Testis (tissue), 3 donors: ENCODE results near the gene FAM171A1. TPM values are rescaled to one million over a fixed set of nuclear protein-coding genes. Genes with fewer than 3 reads are reported as not detected.

Experiments
- DNase-seq: peaks from one replicate; pipeline ENCODE4 v3.0.0-alpha.2; 2019
- H3K27ac ChIP-seq, 2 donors: fragments of 200-600 bp; sonication (generic); one replicate each; pipeline ENCODE4 v1.5.1; 2019
- H3K27me3 ChIP-seq: fragments of 200-600 bp; sonication (generic); one replicate; pipeline ENCODE4 v1.5.1; 2019
- H3K36me3 ChIP-seq: fragments of 200-600 bp; sonication (generic); one replicate; pipeline ENCODE4 v1.5.1; 2017; ENCODE audit warnings: low read depth; ENCODE audit errors: missing control alignments
- H3K4me1 ChIP-seq: fragments of 200-600 bp; sonication (generic); one replicate; pipeline ENCODE4 v1.5.1; 2019
- H3K4me3 ChIP-seq, 2 donors: fragments of 200-600 bp; sonication (generic); one replicate each; pipeline ENCODE4 v1.5.1; 2017 to 2019
- H3K9me3 ChIP-seq: fragments of 200-600 bp; sonication (generic); one replicate; pipeline ENCODE4 v1.5.1; 2017
- POLR2A ChIP-seq: fragments of 450-650 bp; IDR thresholded peaks from one replicate; pipeline ENCODE4 v1.6.1; 2017; ENCODE audit warnings: antibody characterized with exemption, mild to moderate bottlenecking, moderate library complexity
- WGBS, 2 donors: methylation state at CpG; one replicate each; pipeline ENCODE4 v1.1.5; 2018; 5-methylcytosine and 5-hydroxymethylcytosine counted together
- intact Hi-C: fragments of 100-400 bp; cut with DNase I; formaldehyde crosslinking; loops from one replicate; pipeline ENCODE4 v1.15.1; 2023; ENCODE audit warnings: low total_unique reads
- polyA plus RNA-seq: library from polyadenylated mRNA; stranded (reverse); fragments of 350-450 nt; fragmentation: Illumina TruSeq; extraction: RNeasy Lipid Tissue Mini Kit (QIAGEN cat#74804); gene quantifications from one replicate; pipeline ENCODE4 v1.2.3, GENCODE V29; 2014; ENCODE audit warnings: low read depth, low replicate concordance; ENCODE audit not compliant: insufficient read depth
- total RNA-seq, 2 donors: library from RNA; depleted of rRNA; stranded (reverse); fragments of >200 nt; gene quantifications; one replicate each; pipeline ENCODE4 v1.2.3, GENCODE V29; 2016
- TF ChIP-seq, protein P1 (sequence below), 3 experiments: fragments of 450-650 bp in 2 of 3; fragments of 200-600 bp in 1 of 3; sonication (generic) in 1 of 3; IDR thresholded peaks; one replicate each; pipeline ENCODE4 v1.5.1; 2016 to 2019; ENCODE audit warnings: antibody characterized with exemption in 3 of 3, mild to moderate bottlenecking in 2 of 3, moderate library complexity in 1 of 3

The FAM171A1 gene
- total and polyA plus RNA-seq, 3 donors from 2014 or later, result 9.2 to 11.1 (median 10.8) TPM

DNA sequence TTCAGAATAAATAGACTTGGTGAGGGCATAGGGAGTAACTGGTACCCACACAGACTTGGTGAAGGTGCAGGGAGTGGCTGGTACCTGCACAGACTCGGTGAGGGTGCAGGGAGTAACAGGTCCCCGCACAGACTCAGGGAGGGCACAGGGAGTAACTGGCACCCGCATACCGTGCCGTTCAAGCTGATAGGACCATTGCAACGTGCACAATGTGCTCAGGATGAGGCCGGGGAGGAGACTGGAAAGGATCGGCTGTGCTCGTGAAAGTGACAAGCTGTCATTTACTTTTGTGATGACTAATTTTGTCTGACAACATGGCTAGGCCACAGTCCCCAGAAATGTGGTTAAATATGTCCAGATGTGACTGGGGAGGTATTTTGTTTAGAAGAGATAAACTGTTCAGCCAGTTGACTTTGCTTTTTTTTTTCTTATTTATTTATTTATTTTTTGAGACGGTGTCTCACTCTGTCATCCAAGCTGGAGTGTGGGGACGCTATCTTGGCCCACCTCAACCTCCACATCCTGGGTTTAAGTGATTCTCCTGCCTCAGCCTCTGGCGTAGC, 126.4 kb downstream of the FAM171A1 start:
- WGBS, 2 donors, result 81 to 92% methylated on average over 12 of the region's 12 CpGs

DNA sequence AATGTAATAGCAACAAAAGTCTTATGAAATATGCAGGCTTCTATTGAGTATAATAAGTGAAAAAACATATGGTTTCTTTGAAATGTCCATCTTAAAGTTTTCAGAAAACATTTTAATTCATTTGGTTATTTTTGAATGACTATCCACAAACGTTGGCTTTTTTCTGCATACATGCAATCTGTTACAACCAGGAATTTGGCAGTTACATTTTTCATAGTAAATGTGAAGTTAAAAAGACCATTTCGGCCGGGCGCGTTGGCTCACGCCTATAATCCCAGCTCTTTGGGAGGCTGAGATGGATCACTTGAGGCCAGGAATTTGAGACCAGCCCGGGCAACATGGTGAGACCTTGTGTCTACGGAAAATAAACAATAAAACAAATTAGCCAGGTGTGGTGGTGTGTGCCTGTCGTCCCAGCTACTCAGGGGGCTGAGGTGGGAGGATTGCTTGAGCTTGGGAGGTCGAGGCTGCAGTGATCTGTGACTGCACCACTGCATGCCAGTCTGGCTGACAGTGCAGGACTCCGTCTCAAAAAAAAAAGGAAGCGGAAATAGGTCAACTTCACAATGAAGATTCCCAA, 128.7 kb downstream of the FAM171A1 start:
- H3K4me1 ChIP-seq, result no peaks in the 10 kb centered on the region
- intact Hi-C loops, result no loop called here
- H3K27ac ChIP-seq, result no peak overlapping the region
- TF ChIP-seq, protein P1, sequence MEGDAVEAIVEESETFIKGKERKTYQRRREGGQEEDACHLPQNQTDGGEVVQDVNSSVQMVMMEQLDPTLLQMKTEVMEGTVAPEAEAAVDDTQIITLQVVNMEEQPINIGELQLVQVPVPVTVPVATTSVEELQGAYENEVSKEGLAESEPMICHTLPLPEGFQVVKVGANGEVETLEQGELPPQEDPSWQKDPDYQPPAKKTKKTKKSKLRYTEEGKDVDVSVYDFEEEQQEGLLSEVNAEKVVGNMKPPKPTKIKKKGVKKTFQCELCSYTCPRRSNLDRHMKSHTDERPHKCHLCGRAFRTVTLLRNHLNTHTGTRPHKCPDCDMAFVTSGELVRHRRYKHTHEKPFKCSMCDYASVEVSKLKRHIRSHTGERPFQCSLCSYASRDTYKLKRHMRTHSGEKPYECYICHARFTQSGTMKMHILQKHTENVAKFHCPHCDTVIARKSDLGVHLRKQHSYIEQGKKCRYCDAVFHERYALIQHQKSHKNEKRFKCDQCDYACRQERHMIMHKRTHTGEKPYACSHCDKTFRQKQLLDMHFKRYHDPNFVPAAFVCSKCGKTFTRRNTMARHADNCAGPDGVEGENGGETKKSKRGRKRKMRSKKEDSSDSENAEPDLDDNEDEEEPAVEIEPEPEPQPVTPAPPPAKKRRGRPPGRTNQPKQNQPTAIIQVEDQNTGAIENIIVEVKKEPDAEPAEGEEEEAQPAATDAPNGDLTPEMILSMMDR (IDR thresholded peaks at IDR 0.05), result no peak
- TF ChIP-seq POLR2A, result no peak
- no peaks in the 10 kb centered on the region for H3K27me3 ChIP-seq
- 92 to 98% methylated on average over 12 of the region's 12 CpGs for WGBS, 2 donors
- no peak overlapping the region for H3K4me3 ChIP-seq
- H3K9me3 ChIP-seq, result no peaks in the 10 kb centered on the region
- DNase-seq, result no peak
- no peaks in the 10 kb centered on the region for H3K36me3 ChIP-seq

More for the DNA sequence above, 126.4 kb downstream of the FAM171A1 start:
- Histone ChIP-seq H3K4me3 (no peak overlapping the region), H3K27me3 (no peaks in the 10 kb centered on the region), H3K27ac (no peak overlapping the region), H3K9me3 (no peaks in the 10 kb centered on the region), H3K4me1 (no peaks in the 10 kb centered on the region), H3K36me3 (no peaks in the 10 kb centered on the region)
- intact Hi-C loops, result no loop called here
- no peak for DNase-seq
- TF ChIP-seq, protein P1 (IDR thresholded peaks at IDR 0.05), result no peak
- no peak for TF ChIP-seq POLR2A

DNA sequence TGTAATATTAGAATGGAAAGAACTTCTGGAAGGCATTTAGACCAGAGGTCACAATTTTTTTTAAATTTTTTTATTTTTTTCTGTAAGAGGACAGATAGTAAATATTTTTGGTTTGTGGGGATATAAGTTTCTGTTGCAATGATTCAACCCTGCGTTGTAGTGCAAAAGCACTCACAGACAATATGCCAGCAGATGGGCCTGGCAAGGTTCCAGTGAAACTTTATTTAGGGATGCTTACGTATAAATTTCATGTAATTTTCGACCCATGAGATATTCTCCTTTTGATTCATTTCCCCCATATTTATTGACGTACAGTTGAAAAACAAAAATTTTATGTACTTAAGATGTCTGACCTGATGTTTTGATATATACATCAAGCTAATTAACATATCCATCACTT, 129.8 kb downstream of the FAM171A1 start:
- Histone ChIP-seq H3K4me3 (no peak overlapping the region), H3K36me3 (no peaks in the 10 kb centered on the region), H3K27ac (no peak overlapping the region), H3K9me3 (no peaks in the 10 kb centered on the region), H3K4me1 (no peaks in the 10 kb centered on the region), H3K27me3 (no peaks in the 10 kb centered on the region)
- intact Hi-C loops, result no loop called here
- TF ChIP-seq POLR2A, result no peak
- TF ChIP-seq, protein P1 (IDR thresholded peaks at IDR 0.05), result no peak
- no peak for DNase-seq
- WGBS, 2 donors, result 88 to 89% methylated on average over 4 of the region's 4 CpGs

DNA sequence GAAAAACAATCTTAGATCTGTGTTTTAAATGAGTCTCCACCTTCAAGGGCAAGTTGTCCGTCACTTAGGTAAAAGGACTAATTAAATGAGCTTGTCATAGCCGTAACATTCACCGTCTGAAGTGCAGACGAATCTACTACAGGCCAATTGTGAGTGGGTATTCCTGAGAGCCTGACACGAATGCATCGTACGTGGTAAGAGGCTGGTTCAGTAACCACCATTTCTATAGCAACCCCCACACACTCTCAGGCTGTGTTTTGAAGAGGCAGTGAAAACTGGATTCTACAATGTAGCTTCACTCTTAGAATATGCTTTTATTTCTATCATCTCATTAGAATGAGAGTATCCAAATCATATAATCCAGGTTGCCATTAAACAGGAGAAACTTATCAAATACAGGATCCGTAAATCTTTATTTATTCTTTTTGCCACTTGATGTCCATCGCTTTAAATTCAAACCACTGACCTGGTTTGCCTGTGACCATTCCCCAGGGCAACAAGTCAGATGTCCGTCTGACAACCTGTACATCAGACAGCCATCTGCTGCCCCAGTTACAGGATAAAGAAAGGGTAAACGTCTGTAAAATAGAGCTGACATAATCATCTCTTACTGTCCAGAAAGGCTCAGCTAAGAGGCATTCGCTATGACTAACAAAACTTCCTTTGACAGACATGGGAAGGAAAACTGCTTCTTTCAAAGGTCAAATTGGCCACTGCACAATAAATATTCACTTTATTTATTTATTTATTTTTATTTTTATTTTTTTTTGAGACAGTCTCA, 132.3 kb downstream of the FAM171A1 start:
- Histone ChIP-seq H3K36me3 (no peaks in the 10 kb centered on the region), H3K4me3 (no peak overlapping the region), H3K9me3 (no peaks in the 10 kb centered on the region), H3K27ac (no peak overlapping the region), H3K27me3 (no peaks in the 10 kb centered on the region), H3K4me1 (no peaks in the 10 kb centered on the region)
- WGBS, 2 donors, result 85 to 89% methylated on average over 12 of the region's 12 CpGs
- intact Hi-C loops, result no loop called here
- TF ChIP-seq, protein P1 (IDR thresholded peaks at IDR 0.05), result no peak
- no peak for TF ChIP-seq POLR2A
- no peak for DNase-seq
